ENCODE data around the gene GPS2. TPM values are rescaled to one million over a fixed set of nuclear protein-coding genes. Genes with fewer than 3 reads are reported as not detected.

Gene GPS2
- total and polyA plus RNA-seq, 2 of the 4 experiments (the other 2 are of a cell fraction) = 36.2 to 50.9 TPM

DNA sequence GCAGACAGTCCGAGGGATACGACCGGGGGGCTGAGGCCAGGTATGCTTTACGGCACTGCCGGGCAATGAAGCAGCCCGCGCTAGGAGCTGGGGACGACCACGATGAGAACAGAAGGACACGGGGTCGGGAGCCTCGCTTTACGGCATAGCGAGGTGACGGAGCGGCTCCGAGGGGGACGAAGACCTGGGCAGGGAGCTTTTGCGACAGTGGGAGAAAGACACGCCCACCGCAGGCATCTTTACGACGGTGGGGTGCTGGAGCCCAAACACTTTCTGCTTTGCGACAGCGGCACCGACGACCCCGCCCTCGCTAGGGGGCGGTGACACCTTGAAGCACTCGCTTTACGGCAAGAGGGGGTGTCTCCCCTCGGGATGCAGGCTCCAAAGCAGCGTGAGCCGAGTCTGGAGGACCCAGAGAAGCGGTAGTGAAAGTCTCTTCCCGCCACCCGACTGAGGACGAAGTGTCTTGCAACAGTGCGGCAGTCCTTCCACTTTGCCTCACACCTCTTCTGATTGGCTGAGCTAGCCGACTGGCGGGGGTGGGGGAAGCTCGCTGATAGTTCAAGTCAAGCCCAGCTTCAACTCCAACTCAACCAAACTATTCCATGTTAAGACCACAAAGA, 14.3 kb upstream of the GPS2 start:
- intact Hi-C loops (cut with micrococcal nuclease) (loop anchor here (10.0 kb wide), 1 partner anchor 235 kb away; the partner anchor contains the start of gene SENP3), in situ Hi-C loops (cut with MboI; ENCODE audit: low sequenced_read_pairs) (no loop called here), dilution Hi-C loops (cut with HindIII; ENCODE audit: low sequenced_read_pairs, unreplicated experiment) (no loop called here)
- Histone ChIP-seq H3K27ac (ENCODE audit: insufficient read depth, low read length) (peak overlapping the region; percentile 79), H3K4me2 (ENCODE audit: low read depth, low read length) (peak overlapping the region; percentile 93), H3K18ac (ENCODE audit: low read depth, low read length) (peak overlapping the region; percentile 11; the same call in 1 of the 2 replicates), H2AK5ac (ENCODE audit: low read depth, low read length) (peak overlapping the region; percentile 78), H3K56ac (ENCODE audit: extremely low read depth, insufficient read depth, low read length) (peak overlapping the region; percentile 56), H3K36me3 (ENCODE audit: control insufficient read depth, insufficient read depth, low read length) (peaks cover 14% of the 10 kb centered on the region), H2BK15ac (ENCODE audit: low read depth, low read length) (no peak overlapping the region), H3K4me3 (ENCODE audit: insufficient read depth, low read depth, low read length) (peak overlapping the region; percentile 86), H2BK20ac (ENCODE audit: low read depth, low read length) (no peak overlapping the region), H3K9me3 (ENCODE audit: control insufficient read depth, insufficient read depth, low read length) (no peaks in the 10 kb centered on the region), H2AK9ac (replicated peaks; ENCODE audit: low read depth, low read length, poor library complexity) (peak overlapping the region; percentile 91), H3K9ac (ENCODE audit: low read depth, low read length) (peak overlapping the region; percentile 71), H3K4ac (ENCODE audit: low read depth, low read length) (peak overlapping the region; percentile 53), H4K8ac (ENCODE audit: low read depth in 2 of 2, low read length in 2 of 2) (peak overlapping the region; percentile 11 to 89; a peak in 3 of 4 replicates), H3K9me1 (ENCODE audit: insufficient read depth, low read length) (peaks cover 6% of the 10 kb centered on the region; the same call in 1 of the 2 replicates), H2BK5ac (ENCODE audit: low read depth, low read length, poor library complexity, severe bottlenecking) (peak overlapping the region; percentile 88), H3K79me1 (ENCODE audit: low read depth in 1 of 2, low read length in 2 of 2) (peaks cover 10 to 24% of the 10 kb centered on the region in 2 experiments; a peak in 3 of 4 replicates), H4K91ac (ENCODE audit: insufficient read depth, low read depth, low read length) (peak overlapping the region; percentile 76), H4K5ac (ENCODE audit: low read depth, low read length) (peak overlapping the region; percentile 32), H2AFZ (replicated peaks; ENCODE audit: low read length, poor library complexity) (peak overlapping the region; percentile 97), H3K4me1 (ENCODE audit: control insufficient read depth, insufficient read depth, low read length) (peaks cover 5% of the 10 kb centered on the region; the same call in 1 of the 2 replicates), H3K27me3 (ENCODE audit: control insufficient read depth, insufficient read depth, low read length) (peaks cover 2% of the 10 kb centered on the region), H2BK120ac (ENCODE audit: low read depth, low read length) (peak overlapping the region; percentile 71), H3K23ac (ENCODE audit: low read depth, low read length) (no peak overlapping the region), H3K14ac (replicated peaks; ENCODE audit: low read depth, low read length) (peak overlapping the region; percentile 61), H4K20me1 (ENCODE audit: insufficient read depth, low read length) (peaks cover 4% of the 10 kb centered on the region; the same call in 1 of the 2 replicates)
- TF ChIP-seq BHLHE40 (IDR thresholded peaks at IDR 0.05; ENCODE audit: low read depth, low read length) (no peak), NFE2L2 (IDR thresholded peaks at IDR 0.05; ENCODE audit: low read depth, low read length) (no peak), SMC3 (IDR thresholded peaks at IDR 0.05; ENCODE audit: low read depth, low read length) (no peak), MXI1 (IDR thresholded peaks at IDR 0.05; ENCODE audit: borderline replicate concordance, low read depth, low read length) (peak; percentile 60), RCOR1 (IDR thresholded peaks at IDR 0.05; ENCODE audit: insufficient replicate concordance, low read length) (no peak), RAD21 (IDR thresholded peaks at IDR 0.05; ENCODE audit: low read length) (no peak), FOS (IDR thresholded peaks at IDR 0.05; ENCODE audit: low read depth, low read length) (no peak), CHD1 (IDR thresholded peaks at IDR 0.05; ENCODE audit: low read depth, low read length) (no peak), POLR2A (IDR thresholded peaks at IDR 0.05; ENCODE audit: low read depth, low read length) (no peak), MAFK (IDR thresholded peaks at IDR 0.05; ENCODE audit: low read depth, low read length) (no peak), CEBPB (IDR thresholded peaks at IDR 0.05; ENCODE audit: low read depth, low read length) (0 out of 2 replicates have a peak, but pooled peaks have one; percentile 0), MAZ (IDR thresholded peaks at IDR 0.05; ENCODE audit: borderline replicate concordance, low read depth, low read length) (peak; percentile 73)
- TF ChIP-seq, protein P1, sequence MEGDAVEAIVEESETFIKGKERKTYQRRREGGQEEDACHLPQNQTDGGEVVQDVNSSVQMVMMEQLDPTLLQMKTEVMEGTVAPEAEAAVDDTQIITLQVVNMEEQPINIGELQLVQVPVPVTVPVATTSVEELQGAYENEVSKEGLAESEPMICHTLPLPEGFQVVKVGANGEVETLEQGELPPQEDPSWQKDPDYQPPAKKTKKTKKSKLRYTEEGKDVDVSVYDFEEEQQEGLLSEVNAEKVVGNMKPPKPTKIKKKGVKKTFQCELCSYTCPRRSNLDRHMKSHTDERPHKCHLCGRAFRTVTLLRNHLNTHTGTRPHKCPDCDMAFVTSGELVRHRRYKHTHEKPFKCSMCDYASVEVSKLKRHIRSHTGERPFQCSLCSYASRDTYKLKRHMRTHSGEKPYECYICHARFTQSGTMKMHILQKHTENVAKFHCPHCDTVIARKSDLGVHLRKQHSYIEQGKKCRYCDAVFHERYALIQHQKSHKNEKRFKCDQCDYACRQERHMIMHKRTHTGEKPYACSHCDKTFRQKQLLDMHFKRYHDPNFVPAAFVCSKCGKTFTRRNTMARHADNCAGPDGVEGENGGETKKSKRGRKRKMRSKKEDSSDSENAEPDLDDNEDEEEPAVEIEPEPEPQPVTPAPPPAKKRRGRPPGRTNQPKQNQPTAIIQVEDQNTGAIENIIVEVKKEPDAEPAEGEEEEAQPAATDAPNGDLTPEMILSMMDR (conservative IDR thresholded peaks at IDR 0.05; ENCODE audit: low read depth, low read length) = no peak
- TF ChIP-seq, protein P2, sequence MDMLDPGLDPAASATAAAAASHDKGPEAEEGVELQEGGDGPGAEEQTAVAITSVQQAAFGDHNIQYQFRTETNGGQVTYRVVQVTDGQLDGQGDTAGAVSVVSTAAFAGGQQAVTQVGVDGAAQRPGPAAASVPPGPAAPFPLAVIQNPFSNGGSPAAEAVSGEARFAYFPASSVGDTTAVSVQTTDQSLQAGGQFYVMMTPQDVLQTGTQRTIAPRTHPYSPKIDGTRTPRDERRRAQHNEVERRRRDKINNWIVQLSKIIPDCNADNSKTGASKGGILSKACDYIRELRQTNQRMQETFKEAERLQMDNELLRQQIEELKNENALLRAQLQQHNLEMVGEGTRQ (IDR thresholded peaks at IDR 0.05; ENCODE audit: low read depth, low read length) = peak; percentile 23; the same call in 1 of the 2 replicates
- BruUV-seq (replicated peaks) = no TSS peak
- POLR2A ChIA-PET (ENCODE audit: unreplicated experiment) = no interaction called here
- DNase-seq (peak; percentile 99), ATAC-seq (ENCODE audit: low read depth) (peak; percentile 83)
- WGBS, 2 experiments (ENCODE audit: extremely low coverage in 2 of 2, insufficient read length in 1 of 2) = 0% methylated on average over 10 of the region's 43 CpGs; no CpG with 5 or more reads in 1 of the 2 experiments
- CTCF ChIA-PET = no interaction called here

Measured in IMR-90 (cell line).